ENCODE results near the gene ASPSCR1. TPM values are rescaled to one million over a fixed set of nuclear protein-coding genes. Genes with fewer than 3 reads are reported as not detected.

The ASPSCR1 gene
- total and polyA plus RNA-seq, 2 of the 13 experiments (the other 11 are each of a cell fraction or from before 2014, with no cell fraction given) = 274 to 314 TPM

DNA sequence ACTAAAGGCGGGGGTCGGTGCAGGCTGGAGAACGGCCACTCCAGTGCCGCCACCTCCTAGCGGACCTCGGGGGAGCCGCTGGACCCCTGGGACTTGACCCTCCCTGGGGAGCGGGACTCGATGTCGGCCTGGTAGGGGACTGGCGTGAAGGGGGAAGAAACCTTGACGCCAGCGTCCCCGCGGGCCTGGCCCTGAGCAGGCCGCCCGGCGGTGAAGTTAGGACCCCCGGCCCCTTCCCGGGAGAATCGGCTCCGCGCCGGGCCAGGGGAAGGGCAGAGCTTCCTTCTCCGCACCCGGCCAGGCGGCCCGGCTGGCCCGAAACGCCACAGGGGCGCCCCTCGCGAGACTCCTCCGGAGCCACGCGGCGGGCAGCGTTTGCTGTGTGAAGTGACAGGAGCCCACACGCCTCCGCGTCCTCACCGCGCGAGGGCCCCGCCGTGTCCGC is 87.8 kb downstream of the ASPSCR1 start (continued):
- no peak for TF ChIP-seq GLI4 (CRISPR knock-in tag; IDR thresholded peaks at IDR 0.05; ENCODE audit: borderline replicate concordance)
- no peak for TF ChIP-seq ZFP82 (CRISPR knock-in tag; IDR thresholded peaks at IDR 0.05; ENCODE audit: borderline replicate concordance)
- TF ChIP-seq ZFAT (CRISPR knock-in tag; conservative IDR thresholded peaks at IDR 0.05) = 0 out of 2 replicates have a peak, but pooled peaks have one; percentile 23
- TF ChIP-seq, protein P1, sequence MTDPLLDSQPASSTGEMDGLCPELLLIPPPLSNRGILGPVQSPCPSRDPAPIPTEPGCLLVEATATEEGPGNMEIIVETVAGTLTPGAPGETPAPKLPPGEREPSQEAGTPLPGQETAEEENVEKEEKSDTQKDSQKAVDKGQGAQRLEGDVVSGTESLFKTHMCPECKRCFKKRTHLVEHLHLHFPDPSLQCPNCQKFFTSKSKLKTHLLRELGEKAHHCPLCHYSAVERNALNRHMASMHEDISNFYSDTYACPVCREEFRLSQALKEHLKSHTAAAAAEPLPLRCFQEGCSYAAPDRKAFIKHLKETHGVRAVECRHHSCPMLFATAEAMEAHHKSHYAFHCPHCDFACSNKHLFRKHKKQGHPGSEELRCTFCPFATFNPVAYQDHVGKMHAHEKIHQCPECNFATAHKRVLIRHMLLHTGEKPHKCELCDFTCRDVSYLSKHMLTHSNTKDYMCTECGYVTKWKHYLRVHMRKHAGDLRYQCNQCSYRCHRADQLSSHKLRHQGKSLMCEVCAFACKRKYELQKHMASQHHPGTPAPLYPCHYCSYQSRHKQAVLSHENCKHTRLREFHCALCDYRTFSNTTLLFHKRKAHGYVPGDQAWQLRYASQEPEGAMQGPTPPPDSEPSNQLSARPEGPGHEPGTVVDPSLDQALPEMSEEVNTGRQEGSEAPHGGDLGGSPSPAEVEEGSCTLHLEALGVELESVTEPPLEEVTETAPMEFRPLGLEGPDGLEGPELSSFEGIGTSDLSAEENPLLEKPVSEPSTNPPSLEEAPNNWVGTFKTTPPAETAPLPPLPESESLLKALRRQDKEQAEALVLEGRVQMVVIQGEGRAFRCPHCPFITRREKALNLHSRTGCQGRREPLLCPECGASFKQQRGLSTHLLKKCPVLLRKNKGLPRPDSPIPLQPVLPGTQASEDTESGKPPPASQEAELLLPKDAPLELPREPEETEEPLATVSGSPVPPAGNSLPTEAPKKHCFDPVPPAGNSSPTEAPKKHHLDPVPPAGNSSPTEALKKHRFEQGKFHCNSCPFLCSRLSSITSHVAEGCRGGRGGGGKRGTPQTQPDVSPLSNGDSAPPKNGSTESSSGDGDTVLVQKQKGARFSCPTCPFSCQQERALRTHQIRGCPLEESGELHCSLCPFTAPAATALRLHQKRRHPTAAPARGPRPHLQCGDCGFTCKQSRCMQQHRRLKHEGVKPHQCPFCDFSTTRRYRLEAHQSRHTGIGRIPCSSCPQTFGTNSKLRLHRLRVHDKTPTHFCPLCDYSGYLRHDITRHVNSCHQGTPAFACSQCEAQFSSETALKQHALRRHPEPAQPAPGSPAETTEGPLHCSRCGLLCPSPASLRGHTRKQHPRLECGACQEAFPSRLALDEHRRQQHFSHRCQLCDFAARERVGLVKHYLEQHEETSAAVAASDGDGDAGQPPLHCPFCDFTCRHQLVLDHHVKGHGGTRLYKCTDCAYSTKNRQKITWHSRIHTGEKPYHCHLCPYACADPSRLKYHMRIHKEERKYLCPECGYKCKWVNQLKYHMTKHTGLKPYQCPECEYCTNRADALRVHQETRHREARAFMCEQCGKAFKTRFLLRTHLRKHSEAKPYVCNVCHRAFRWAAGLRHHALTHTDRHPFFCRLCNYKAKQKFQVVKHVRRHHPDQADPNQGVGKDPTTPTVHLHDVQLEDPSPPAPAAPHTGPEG (CRISPR knock-in tag; IDR thresholded peaks at IDR 0.05) = peak; percentile 18
- TF ChIP-seq, protein P2, sequence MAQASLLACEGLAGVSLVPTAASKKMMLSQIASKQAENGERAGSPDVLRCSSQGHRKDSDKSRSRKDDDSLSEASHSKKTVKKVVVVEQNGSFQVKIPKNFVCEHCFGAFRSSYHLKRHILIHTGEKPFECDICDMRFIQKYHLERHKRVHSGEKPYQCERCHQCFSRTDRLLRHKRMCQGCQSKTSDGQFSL (CRISPR knock-in tag; IDR thresholded peaks at IDR 0.05) = 0 out of 2 replicates have a peak, but pooled peaks have one; percentile 14
- TF ChIP-seq EP300 (IDR thresholded peaks at IDR 0.05; ENCODE audit: low read depth in 2 of 2, low read length in 2 of 2) = no peak
- TF ChIP-seq EP300 (CRISPR knock-in tag; IDR thresholded peaks at IDR 0.05; ENCODE audit: borderline replicate concordance) = 0 out of 2 replicates have a peak, but pooled peaks have one; percentile 24
- TF ChIP-seq TCF12 (IDR thresholded peaks at IDR 0.05) = no peak
- peak; percentile 10; the same call in 1 of the 2 replicates for TF ChIP-seq TCF12 (CRISPR knock-in tag; IDR thresholded peaks at IDR 0.05)
- TF ChIP-seq TEF (CRISPR knock-in tag; IDR thresholded peaks at IDR 0.05) = no peak
- 0 out of 2 replicates have a peak, but pooled peaks have one; percentile 72 for TF ChIP-seq MTERF4 (CRISPR knock-in tag; IDR thresholded peaks at IDR 0.05)
- TF ChIP-seq TGIF2 (CRISPR knock-in tag; IDR thresholded peaks at IDR 0.05) = no peak
- peak; percentile 81; the same call in 1 of the 2 replicates for TF ChIP-seq ZNF180 (CRISPR knock-in tag; IDR thresholded peaks at IDR 0.05; ENCODE audit: borderline replicate concordance, low read depth)
- TF ChIP-seq, protein P3, sequence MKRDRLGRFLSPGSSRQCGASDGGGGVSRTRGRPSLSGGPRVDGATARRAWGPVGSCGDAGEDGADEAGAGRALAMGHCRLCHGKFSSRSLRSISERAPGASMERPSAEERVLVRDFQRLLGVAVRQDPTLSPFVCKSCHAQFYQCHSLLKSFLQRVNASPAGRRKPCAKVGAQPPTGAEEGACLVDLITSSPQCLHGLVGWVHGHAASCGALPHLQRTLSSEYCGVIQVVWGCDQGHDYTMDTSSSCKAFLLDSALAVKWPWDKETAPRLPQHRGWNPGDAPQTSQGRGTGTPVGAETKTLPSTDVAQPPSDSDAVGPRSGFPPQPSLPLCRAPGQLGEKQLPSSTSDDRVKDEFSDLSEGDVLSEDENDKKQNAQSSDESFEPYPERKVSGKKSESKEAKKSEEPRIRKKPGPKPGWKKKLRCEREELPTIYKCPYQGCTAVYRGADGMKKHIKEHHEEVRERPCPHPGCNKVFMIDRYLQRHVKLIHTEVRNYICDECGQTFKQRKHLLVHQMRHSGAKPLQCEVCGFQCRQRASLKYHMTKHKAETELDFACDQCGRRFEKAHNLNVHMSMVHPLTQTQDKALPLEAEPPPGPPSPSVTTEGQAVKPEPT (CRISPR knock-in tag; IDR thresholded peaks at IDR 0.05; ENCODE audit: low read depth) = no peak
- peak; percentile 5; the same call in 1 of the 2 replicates for TF ChIP-seq SIN3A (IDR thresholded peaks at IDR 0.05; ENCODE audit: borderline replicate concordance, low read depth, low read length)
- peak; percentile 19 for TF ChIP-seq RBM39 (IDR thresholded peaks at IDR 0.05; ENCODE audit: low read depth, low read length, poor library complexity, severe bottlenecking)
- TF ChIP-seq ATF7 (IDR thresholded peaks at IDR 0.05) = no peak
- TF ChIP-seq ATF7 (CRISPR knock-in tag; IDR thresholded peaks at IDR 0.05) = no peak
- TF ChIP-seq NCOA1 (CRISPR knock-in tag; IDR thresholded peaks at IDR 0.05) = peak; percentile 19; the same call in 1 of the 2 replicates
